ENCODE results near the gene RNPC3. TPM values are rescaled to one million over a fixed set of nuclear protein-coding genes. Genes with fewer than 3 reads are reported as not detected.
"Not testable (repeated sequence)": the region's sequence is repeated elsewhere in the genome, so short reads cannot be mapped to it uniquely, and the experiment has no call there.

The RNPC3 gene
- total and polyA plus RNA-seq, 8 donors: 8.9 to 31.8 (median 21.1) TPM

DNA sequence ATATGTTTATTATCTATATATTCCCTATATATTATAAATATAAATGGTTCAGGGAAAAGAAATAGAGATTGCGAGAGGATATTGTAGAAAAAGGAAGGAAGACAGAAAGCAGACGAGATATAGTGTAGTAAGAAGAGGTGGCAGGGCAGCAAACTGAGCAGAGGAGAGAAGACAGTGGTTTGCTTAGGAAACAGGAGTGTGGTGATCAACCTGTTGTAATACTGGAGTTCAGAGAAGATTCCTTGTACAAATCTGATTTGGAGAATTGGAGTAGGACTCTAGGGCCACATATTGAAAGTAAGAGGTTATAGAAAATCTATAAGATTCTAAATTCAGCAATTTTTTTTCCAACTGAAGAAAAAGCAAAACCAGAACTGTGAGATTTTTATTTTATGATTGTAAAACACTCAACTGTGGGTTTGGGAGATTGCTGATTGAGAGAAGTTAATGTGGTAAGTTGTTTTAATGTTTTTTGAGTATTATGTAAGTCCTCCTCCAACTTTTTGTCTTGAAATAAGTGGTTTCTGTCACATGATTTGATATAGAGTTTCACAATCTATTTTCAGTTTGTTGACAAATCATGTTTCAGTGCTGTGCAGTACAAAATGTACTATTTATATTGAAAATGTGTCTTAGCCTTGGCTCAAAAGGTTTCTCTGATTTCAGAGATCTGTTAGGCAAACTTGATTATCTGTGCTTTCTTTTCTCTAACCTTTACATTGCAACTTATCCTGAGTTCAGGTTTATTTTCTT, 36.3 kb downstream of the RNPC3 start:
- Histone ChIP-seq H3K4me3 (peak overlapping the region in 2 of 4 donors; percentile 24 to 25), H3K27ac (peak overlapping the region; percentile 47 to 83 (median 66)), H3K36me3 (peaks cover 0 to 2% (median 0%) of the 10 kb centered on the region in 3 donors), H3K27me3 (no peaks in the 10 kb centered on the region), H3K9me3 (no peaks in the 10 kb centered on the region), H3K4me1 (peaks cover 0 to 15% (median 13%) of the 10 kb centered on the region in 3 donors)
- FAIRE-seq (peak; percentile 5), DNase-seq (no peak), ATAC-seq (peak; percentile 81 to 89 (median 84))
- intact Hi-C loops (cut with DNase I): no loop called here
- TF ChIP-seq, protein P1, sequence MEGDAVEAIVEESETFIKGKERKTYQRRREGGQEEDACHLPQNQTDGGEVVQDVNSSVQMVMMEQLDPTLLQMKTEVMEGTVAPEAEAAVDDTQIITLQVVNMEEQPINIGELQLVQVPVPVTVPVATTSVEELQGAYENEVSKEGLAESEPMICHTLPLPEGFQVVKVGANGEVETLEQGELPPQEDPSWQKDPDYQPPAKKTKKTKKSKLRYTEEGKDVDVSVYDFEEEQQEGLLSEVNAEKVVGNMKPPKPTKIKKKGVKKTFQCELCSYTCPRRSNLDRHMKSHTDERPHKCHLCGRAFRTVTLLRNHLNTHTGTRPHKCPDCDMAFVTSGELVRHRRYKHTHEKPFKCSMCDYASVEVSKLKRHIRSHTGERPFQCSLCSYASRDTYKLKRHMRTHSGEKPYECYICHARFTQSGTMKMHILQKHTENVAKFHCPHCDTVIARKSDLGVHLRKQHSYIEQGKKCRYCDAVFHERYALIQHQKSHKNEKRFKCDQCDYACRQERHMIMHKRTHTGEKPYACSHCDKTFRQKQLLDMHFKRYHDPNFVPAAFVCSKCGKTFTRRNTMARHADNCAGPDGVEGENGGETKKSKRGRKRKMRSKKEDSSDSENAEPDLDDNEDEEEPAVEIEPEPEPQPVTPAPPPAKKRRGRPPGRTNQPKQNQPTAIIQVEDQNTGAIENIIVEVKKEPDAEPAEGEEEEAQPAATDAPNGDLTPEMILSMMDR (IDR thresholded peaks at IDR 0.05): no peak
- 26 to 32% methylated on average over 2 of the region's 2 CpGs for WGBS, 2 donors

DNA sequence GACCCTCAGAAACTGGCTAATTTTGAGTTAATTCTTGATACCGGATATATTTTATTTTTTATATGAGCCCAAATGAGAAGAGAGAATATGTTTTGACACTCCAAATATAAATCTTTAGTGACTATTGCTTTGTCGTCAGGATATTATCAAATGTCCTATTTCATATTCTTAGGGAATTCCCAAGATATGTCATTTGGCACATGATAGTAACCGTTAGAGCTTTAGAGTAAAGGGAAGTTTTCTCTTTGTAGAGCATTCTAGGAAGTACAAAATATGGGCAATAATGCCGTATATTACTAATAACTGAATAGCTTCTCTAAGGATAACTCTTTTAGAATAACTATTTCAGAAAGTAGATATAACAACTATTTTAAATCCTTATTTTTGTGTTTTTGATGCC, 37.6 kb downstream of the RNPC3 start:
- 41 to 42% methylated on average over 4 of the region's 4 CpGs for WGBS, 2 donors
- no peak for FAIRE-seq
- ATAC-seq: peak in 2 of 4 donors; percentile 23 to 24
- no peaks in the 10 kb centered on the region for H3K9me3 ChIP-seq
- H3K4me3 ChIP-seq: peak overlapping the region in 3 of 4 donors; percentile 4 to 25 (median 24)
- H3K27ac ChIP-seq: peak overlapping the region in 2 of 4 donors; percentile 71 to 83
- H3K36me3 ChIP-seq: no peaks in the 10 kb centered on the region
- TF ChIP-seq, protein P1 (IDR thresholded peaks at IDR 0.05): no peak
- peaks cover 0 to 15% (median 13%) of the 10 kb centered on the region in 3 donors for H3K4me1 ChIP-seq
- intact Hi-C loops (cut with DNase I): no loop called here
- no peak for DNase-seq
- H3K27me3 ChIP-seq: no peaks in the 10 kb centered on the region

DNA sequence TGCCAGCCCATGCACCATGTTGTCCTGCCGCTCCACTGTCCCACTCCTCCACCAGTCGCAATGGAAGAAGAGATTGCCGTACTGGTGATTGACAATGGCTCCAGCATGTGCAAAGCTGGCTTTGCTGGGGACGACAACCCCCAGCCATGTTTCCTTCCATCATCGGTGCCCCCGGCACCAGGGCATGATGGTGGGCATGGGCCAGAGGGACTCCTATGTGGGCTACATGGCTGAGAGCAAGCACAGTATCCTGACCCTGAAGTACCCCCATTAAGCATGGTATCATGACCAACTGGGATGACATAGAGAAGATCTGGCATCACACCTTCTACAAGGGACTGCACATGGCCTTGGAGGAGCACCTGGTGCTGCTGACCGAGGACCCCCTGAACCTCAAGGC, 44.0 kb downstream of the RNPC3 start:
- Histone ChIP-seq H3K27me3 (no peaks in the 10 kb centered on the region), H3K27ac (no peak overlapping the region), H3K4me3 (no peak overlapping the region), H3K9me3 (no peaks in the 10 kb centered on the region), H3K36me3 (no peaks in the 10 kb centered on the region), H3K4me1 (peaks cover 0 to 6% (median 2%) of the 10 kb centered on the region in 3 donors)
- TF ChIP-seq, protein P1 (IDR thresholded peaks at IDR 0.05): no peak
- WGBS, 2 donors: 95% methylated on average over 7 of the region's 7 CpGs
- intact Hi-C loops (cut with DNase I): no loop called here
- FAIRE-seq: no peak
- DNase-seq: peak in 1 of 6 donors; percentile 19
- ATAC-seq: no peak

DNA sequence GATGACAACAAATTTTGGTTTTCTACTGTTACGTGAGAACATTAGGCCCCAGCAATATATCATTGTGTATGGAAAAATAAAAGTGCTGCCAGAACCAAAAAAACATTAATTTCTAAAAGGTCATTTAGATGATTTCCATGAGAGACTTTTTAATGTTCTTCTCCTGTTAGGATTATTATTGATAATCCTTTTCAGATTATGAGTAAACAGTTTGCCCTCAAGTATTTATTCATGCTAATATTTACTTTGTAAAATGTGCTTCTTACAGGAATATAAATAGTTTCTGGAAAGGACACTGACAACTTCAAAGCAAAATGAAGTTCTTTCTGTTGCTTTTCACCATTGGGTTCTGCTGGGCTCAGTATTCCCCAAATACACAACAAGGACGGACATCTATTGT, 45.8 kb downstream of the RNPC3 start, which contains the start of gene AMY2B:
Gene AMY2B, plus strand, starts transcription at position 301 of the 400 bp plus-strand sequence. Its CDS starts 14 bp downstream, at position 315.
- H3K4me1 ChIP-seq; ATAC-seq; H3K9me3 ChIP-seq; H3K36me3 ChIP-seq; FAIRE-seq; intact Hi-C loops (cut with DNase I); H3K27me3 ChIP-seq; DNase-seq: not testable (repeated sequence)
- H3K4me3 ChIP-seq: peak within 1 kb of the TSS in 3 of 4 donors; percentile 21 to 31 (median 23)
- 29 to 45% methylated on average over 2 of the region's 2 CpGs for WGBS, 2 donors
- peak within 1 kb of the TSS; percentile 22 to 71 (median 44) for H3K27ac ChIP-seq

DNA sequence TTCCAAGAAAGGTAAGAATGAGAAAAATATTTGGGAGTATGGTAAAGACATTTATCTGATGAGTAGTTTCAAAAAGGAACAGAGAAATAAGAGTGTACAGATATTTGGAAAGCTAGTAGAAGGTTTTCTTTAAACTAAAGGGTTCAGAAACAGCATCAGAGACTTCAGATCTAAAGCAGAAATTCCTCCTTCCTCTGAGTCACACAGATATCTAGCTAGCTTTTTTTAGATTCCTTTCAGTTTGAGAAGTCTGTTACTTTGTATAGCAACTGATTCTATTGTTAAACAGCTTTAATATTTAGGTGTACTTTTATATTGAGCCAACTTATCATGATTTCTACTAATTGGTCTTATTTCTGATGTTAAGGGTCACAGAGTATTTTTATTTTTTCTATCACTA, 50.6 kb downstream of the RNPC3 start:
- intact Hi-C loops (cut with DNase I): no loop called here
- Histone ChIP-seq H3K9me3 (no peaks in the 10 kb centered on the region), H3K27ac (peak overlapping the region in 1 of 4 donors; percentile 71), H3K27me3 (no peaks in the 10 kb centered on the region), H3K36me3 (no peaks in the 10 kb centered on the region), H3K4me3 (peak overlapping the region in 2 of 4 donors; percentile 12 to 15), H3K4me1 (peaks cover 5 to 14% (median 7%) of the 10 kb centered on the region in 3 donors)
- TF ChIP-seq, protein P1 (IDR thresholded peaks at IDR 0.05): no peak
- FAIRE-seq (no peak), ATAC-seq (peak in 1 of 4 donors; percentile 10), DNase-seq (no peak)

DNA sequence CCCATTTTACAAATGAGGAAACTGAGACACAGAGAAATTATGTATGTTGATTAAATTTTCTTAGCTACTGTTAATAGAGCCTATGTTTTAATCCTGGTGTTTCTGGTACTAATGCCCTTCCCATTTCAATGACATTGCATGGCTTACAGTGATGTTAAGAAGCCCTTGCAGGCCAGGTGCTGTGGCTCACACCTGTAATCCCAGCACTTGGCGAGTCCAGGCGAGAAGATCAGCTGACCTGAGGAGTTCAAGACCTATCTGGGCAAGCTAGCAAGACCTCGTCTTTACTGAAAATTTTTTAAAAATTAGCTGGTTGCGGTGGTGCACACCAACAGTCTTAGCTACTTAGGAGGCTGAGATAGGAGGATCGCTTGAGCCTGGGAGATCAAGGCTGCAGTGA, 51.3 kb downstream of the RNPC3 start:
- ATAC-seq (peak; percentile 44 to 73 (median 64)), DNase-seq (peak in 5 of 6 donors; percentile 34 to 53 (median 44))
- FAIRE-seq; H3K36me3 ChIP-seq; intact Hi-C loops (cut with DNase I); H3K27me3 ChIP-seq; H3K9me3 ChIP-seq: not testable (repeated sequence)
- Histone ChIP-seq H3K27ac (peak overlapping the region in 1 of 4 donors; percentile 71), H3K4me1 (peaks cover 5 to 14% (median 7%) of the 10 kb centered on the region in 3 donors), H3K4me3 (peak overlapping the region in 1 of 4 donors; percentile 12)
- 41 to 61% methylated on average over 3 of the region's 5 CpGs for WGBS, 2 donors

Measured in pancreas (tissue), 10 donors.